Activated T-cell treated with anti-CD3 and anti-CD28 coated beads, Interleukin-2, amount 50 U/mL, for 24 hours (primary cell): ENCODE results near the gene METTL27.
"Not testable (repeated sequence)": the region's sequence is repeated elsewhere in the genome, so short reads cannot be mapped to it uniquely, and the experiment has no call there.

Experiments used
- DNase-seq: peaks from one replicate; pipeline ENCODE4 v3.0.0-alpha.2; 2020
- H3K27ac Mint-ChIP-seq: 2 replicates; pipeline ENCODE4 v1.8.0; 2020; ENCODE audit warnings: mild to moderate bottlenecking, mixed read lengths
- H3K27me3 Mint-ChIP-seq: 2 replicates; pipeline ENCODE4 v1.8.0; 2020; ENCODE audit warnings: mixed read lengths
- H3K36me3 Mint-ChIP-seq: 2 replicates; pipeline ENCODE4 v1.8.0; 2020; ENCODE audit warnings: low read depth, mixed read lengths
- H3K4me1 Mint-ChIP-seq: 2 replicates; pipeline ENCODE4 v1.8.0; 2020; ENCODE audit warnings: low read depth, mixed read lengths
- H3K4me3 Mint-ChIP-seq: 2 replicates; pipeline ENCODE4 v1.8.0; 2020; ENCODE audit warnings: mild to moderate bottlenecking, moderate library complexity, mixed read lengths
- H3K9me3 Mint-ChIP-seq: 2 replicates; pipeline ENCODE4 v1.8.0; 2020; ENCODE audit warnings: mixed read lengths

Gene METTL27

DNA sequence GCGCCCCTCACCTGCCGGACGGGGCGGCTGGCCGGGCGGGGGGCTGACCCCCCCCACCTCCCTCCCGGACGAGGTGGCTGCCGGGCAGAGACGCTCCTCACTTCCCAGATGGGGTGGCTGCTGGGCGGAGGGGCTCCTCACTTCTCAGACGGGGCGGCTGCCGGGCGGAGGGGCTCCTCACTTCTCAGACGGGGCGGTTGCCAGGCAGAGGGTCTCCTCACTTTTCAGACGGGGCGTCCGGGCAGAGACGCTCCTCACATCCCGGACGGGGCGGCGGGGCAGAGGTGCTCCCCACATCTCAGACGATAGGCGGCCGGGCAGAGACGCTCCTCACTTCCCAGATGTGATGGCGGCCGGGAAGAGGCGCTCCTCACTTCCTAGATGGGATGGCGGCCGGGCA lies 45.1 kb downstream of the METTL27 start:
- not testable (repeated sequence) for DNase-seq, H3K4me1 Mint-ChIP-seq, H3K9me3 Mint-ChIP-seq, H3K36me3 Mint-ChIP-seq, H3K4me3 Mint-ChIP-seq, H3K27ac Mint-ChIP-seq
- peaks cover 11% of the 10 kb centered on the region for H3K27me3 Mint-ChIP-seq

DNA sequence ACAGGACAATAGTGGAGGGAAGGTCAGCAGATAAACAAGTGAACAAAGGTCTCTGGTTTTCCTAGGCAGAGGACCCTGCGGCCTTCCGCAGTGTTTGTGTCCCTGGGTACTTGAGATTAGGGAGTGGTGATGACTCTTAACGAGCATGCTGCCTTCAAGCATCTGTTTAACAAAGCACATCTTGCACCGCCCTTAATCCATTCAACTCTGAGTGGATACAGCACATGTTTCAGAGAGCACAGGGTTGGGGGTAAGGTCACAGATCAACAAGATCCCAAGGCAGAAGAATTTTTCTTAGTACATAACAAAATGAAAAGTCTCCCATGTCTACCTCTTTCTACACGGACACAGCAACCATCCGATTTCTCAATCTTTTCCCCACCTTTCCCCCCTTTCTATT lies 45.7 kb downstream of the METTL27 start:
- not testable (repeated sequence) for DNase-seq, H3K4me3 Mint-ChIP-seq, H3K27ac Mint-ChIP-seq

DNA sequence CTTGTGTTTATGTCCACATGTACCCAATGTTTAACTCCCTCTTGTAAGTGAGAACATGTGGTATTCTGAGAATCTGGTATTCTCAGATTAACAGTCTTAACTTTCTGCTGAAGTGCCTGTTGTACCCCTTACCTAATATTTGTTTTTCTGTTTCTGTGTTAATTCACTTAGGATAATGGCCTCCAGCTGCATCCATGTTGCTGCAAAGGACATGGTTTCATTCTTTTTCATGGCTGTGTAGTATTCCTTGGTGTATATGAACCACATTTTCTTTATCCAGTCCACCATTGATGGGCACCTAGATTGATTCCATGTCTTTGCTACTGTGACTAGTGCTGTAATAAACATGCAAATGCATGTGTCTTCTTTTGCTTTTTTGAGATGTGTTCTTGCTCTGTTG lies 47.1 kb downstream of the METTL27 start:
- DNase-seq, H3K9me3 Mint-ChIP-seq, H3K4me3 Mint-ChIP-seq, H3K4me1 Mint-ChIP-seq, H3K36me3 Mint-ChIP-seq, H3K27ac Mint-ChIP-seq: not testable (repeated sequence)
- peaks cover 14% of the 10 kb centered on the region for H3K27me3 Mint-ChIP-seq

More for the DNA sequence above, 45.7 kb downstream of the METTL27 start:
- not testable (repeated sequence) for H3K36me3 Mint-ChIP-seq, H3K9me3 Mint-ChIP-seq, H3K4me1 Mint-ChIP-seq
- peaks cover 14% of the 10 kb centered on the region for H3K27me3 Mint-ChIP-seq

DNA sequence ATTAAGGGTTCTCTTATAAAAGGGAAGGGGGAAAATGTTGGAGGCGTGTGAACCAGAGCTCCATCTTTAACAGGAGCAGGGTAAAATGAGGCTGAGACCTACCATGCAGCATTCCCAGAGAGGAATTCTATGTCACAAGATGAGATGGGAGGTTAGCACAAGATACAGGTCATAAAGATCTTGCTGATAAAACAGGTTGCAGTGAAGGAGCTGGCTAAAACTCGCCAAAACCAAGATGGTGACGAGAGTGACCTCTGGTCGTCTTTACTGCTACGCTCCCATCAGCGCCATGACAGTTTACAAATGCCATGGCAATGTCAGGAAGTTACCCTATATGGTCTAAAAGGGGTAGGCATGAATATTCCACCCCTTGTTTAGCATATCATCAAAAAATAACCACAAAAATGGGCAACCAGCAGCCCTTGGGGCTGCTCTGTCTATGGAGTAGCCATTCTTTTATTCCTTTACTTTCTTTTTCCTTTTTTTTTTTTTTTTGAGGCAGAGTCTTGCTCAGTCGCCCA lies 51.1 kb downstream of the METTL27 start:
- H3K9me3 Mint-ChIP-seq, DNase-seq, H3K4me1 Mint-ChIP-seq, H3K4me3 Mint-ChIP-seq, H3K27ac Mint-ChIP-seq, H3K36me3 Mint-ChIP-seq: not testable (repeated sequence)
- peaks cover 14% of the 10 kb centered on the region for H3K27me3 Mint-ChIP-seq

DNA sequence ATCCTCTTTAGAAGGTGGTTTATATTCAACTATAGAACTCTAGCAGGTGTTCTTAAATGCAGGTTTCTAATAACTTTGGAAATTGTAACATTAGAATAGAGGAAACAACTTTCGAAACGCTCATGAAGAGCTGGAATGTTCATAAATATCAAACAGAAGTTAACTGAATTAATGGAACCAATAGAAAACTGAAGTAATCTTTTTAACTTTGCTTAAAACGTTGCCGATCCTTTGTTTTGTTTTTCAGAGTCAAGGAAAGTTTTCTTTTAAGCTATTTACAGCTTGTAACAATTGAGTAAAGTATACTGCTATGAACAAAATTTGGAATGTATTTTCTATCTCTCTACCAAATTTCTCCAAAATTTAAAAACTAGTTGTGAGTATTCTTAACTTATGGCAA lies 53.3 kb downstream of the METTL27 start:
- no peak for DNase-seq
- H3K4me3 Mint-ChIP-seq, result no peak overlapping the region
- no peaks in the 10 kb centered on the region for H3K36me3 Mint-ChIP-seq
- no peaks in the 10 kb centered on the region for H3K9me3 Mint-ChIP-seq
- H3K27me3 Mint-ChIP-seq, result peaks cover 5% of the 10 kb centered on the region
- no peaks in the 10 kb centered on the region for H3K4me1 Mint-ChIP-seq
- H3K27ac Mint-ChIP-seq, result no peak overlapping the region

DNA sequence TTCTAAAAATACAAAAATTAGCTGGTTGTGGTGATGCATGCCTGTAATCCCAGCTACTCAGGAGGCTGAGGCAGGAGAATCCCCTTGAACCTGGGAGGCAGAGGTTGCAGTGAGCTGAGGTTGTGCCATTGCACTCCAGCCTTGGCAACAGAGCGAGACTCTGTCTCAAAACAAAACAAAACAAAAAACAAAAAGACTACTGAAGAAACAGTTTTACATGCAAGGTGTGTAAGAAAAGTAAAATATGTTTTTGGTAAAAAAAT lies 54.6 kb downstream of the METTL27 start:
- H3K4me1 Mint-ChIP-seq, H3K9me3 Mint-ChIP-seq, DNase-seq, H3K27me3 Mint-ChIP-seq, H3K36me3 Mint-ChIP-seq, H3K27ac Mint-ChIP-seq, H3K4me3 Mint-ChIP-seq: not testable (repeated sequence)

DNA sequence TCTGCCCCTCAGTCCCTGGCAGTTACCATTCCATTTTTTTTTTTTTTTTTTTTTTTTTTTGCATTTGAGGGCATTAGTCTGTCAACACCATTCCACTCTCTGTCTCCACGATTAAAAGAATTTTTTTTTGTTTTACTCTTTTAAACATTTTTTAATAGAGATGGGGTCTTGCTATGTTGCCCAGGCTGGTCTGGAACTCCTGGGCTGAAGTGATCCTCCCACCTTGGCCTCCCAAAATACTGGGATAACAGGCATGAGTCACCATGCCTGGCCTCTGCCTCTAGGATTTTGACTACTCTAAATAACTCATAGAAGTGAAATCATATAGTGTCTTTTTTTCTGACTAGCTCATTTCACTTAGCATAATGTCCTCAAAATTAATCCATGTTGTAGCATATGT lies 55.7 kb downstream of the METTL27 start:
- no peak overlapping the region for H3K4me3 Mint-ChIP-seq
- H3K9me3 Mint-ChIP-seq, result no peaks in the 10 kb centered on the region
- no peaks in the 10 kb centered on the region for H3K4me1 Mint-ChIP-seq
- H3K36me3 Mint-ChIP-seq, result no peaks in the 10 kb centered on the region
- no peak overlapping the region for H3K27ac Mint-ChIP-seq
- no peaks in the 10 kb centered on the region for H3K27me3 Mint-ChIP-seq
- DNase-seq, result no peak
